K562 (cell line): ENCODE measurements around the gene GCK. TPM values are rescaled to one million over a fixed set of nuclear protein-coding genes. Genes with fewer than 3 reads are reported as not detected.

ENCODE experiments used
- ATAC-seq: fragments of 200-7000 bp; cut with Tn5 transposase; 3 replicates; pipeline ENCODE4 v1.9.1; 2020; ENCODE audit warnings: moderate library complexity
- BruUV-seq: library from RNA; stranded (reverse); fragments of 400-500 nt; replicated peaks from 2 replicates; lab custom pipeline; 2021; lab: Mats Ljungman, UMichigan
- CTCF ChIA-PET: fragments of 300-600 bp; formaldehyde crosslinking; extraction: SDS; loops from one replicate; lab custom pipeline; 2021; ENCODE audit warnings: low intra/inter-chr PET ratio; lab: Yijun Ruan, JAX
- POLR2A ChIA-PET: fragments of 300-600, 350-650 bp; sonication (Branson Sonifier 250); formaldehyde crosslinking; extraction: SDS; loops from one replicate; lab custom pipeline; 2021; ENCODE audit warnings: antibody characterized with exemption, inconsistent platforms; lab: Yijun Ruan, JAX
- DNase-seq, 4 experiments: peaks; one replicate each; pipeline versions ENCODE4 v3.0.0 to v3.0.0-alpha.2; 2011 to 2018; ENCODE audit warnings: low spot score in 3 of 4, mixed read lengths in 3 of 4; ENCODE audit errors: extremely low read depth in 1 of 4
- FAIRE-seq: peaks from 2 replicates; lab custom pipeline; 2011; peaks lifted over from hg19 to GRCh38; lab: Jason Lieb, UNC
- H2AFZ ChIP-seq: 2 replicates; pipeline ENCODE4 v1.6.0; 2011; ENCODE audit warnings: low read depth, low read length, control low read depth, inconsistent platforms
- H3K27ac ChIP-seq: fragments of 200-600 bp; 3 replicates; pipeline ENCODE4 v1.8.0; 2011; ENCODE audit warnings: low read depth, mild to moderate bottlenecking, control low read depth, inconsistent platforms, low read length, moderate library complexity, mixed read lengths; ENCODE audit errors: extremely low read depth
- H3K27me3 ChIP-seq, 2 experiments: fragments of 300-600 bp in 1 of 2; 2 replicates in 1 of 2; 3 replicates in 1 of 2; pipeline versions ENCODE4 v1.6.0 to v1.8.0; 2011; ENCODE audit warnings: inconsistent platforms in 2 of 2, low read length in 2 of 2, mild to moderate bottlenecking in 1 of 2, mixed read lengths in 1 of 2, moderate library complexity in 1 of 2; ENCODE audit not compliant: control insufficient read depth in 2 of 2, insufficient read depth in 2 of 2
- H3K36me3 ChIP-seq: fragments of 300-600 bp; 3 replicates; pipeline ENCODE4 v1.8.0; 2011; ENCODE audit warnings: mild to moderate bottlenecking, low read length, inconsistent platforms; ENCODE audit not compliant: control insufficient read depth, insufficient read depth
- H3K4me1 ChIP-seq, 2 experiments: fragments of 200-600 bp in 1 of 2; replicated peaks in 1 of 2; 2 replicates in 1 of 2; 3 replicates in 1 of 2; pipeline versions ENCODE4 v1.5.1 to v1.8.0; 2011; ENCODE audit warnings: inconsistent platforms in 2 of 2, low read length in 2 of 2, mild to moderate bottlenecking in 1 of 2, mixed read lengths in 1 of 2, moderate library complexity in 1 of 2; ENCODE audit not compliant: control insufficient read depth in 2 of 2, insufficient read depth in 2 of 2
- H3K4me2 ChIP-seq: 2 replicates; pipeline ENCODE4 v1.6.1; 2011; ENCODE audit warnings: low read length, control low read depth, inconsistent platforms, mixed read lengths; ENCODE audit not compliant: insufficient read depth
- H3K4me3 ChIP-seq: fragments of 200-600 bp; sonication (generic), shearing (Covaris generic); 2 replicates; pipeline ENCODE4 v1.5.1; 2016; ENCODE audit warnings: control low read depth, inconsistent platforms
- H3K79me2 ChIP-seq: fragments of 200-600 bp; 3 replicates; pipeline ENCODE4 v1.8.0; 2011; ENCODE audit warnings: low read length, inconsistent platforms; ENCODE audit not compliant: control insufficient read depth, insufficient read depth
- H3K9ac ChIP-seq, 2 experiments: 2 replicates each; pipeline versions ENCODE4 v1.6.0 to v1.6.1; 2011; ENCODE audit warnings: low read depth in 2 of 2, low read length in 2 of 2, control low read depth in 1 of 2, inconsistent platforms in 1 of 2, mild to moderate bottlenecking in 1 of 2, mixed read lengths in 1 of 2; ENCODE audit not compliant: insufficient read depth in 1 of 2
- H3K9me1 ChIP-seq: one replicate; pipeline ENCODE4 v1.6.0; 2011; ENCODE audit warnings: inconsistent platforms, mild to moderate bottlenecking, low read length, moderate library complexity; ENCODE audit not compliant: control insufficient read depth, insufficient read depth
- H3K9me3 ChIP-seq: replicated peaks from 2 replicates; pipeline ENCODE4 v1.5.1; 2011; ENCODE audit warnings: low read depth, low read length, inconsistent platforms; ENCODE audit not compliant: control insufficient read depth, insufficient read depth
- H4K20me1 ChIP-seq: replicated peaks from 2 replicates; pipeline ENCODE4 v1.6.1; 2011; ENCODE audit warnings: low read length, inconsistent platforms, mixed read lengths; ENCODE audit not compliant: control insufficient read depth, insufficient read depth
- BRD9 ChIP-seq: fragments of 450-650 bp; IDR thresholded peaks from 2 replicates; pipeline ENCODE4 v1.6.1; 2018; ENCODE audit warnings: low read depth; ENCODE audit not compliant: partially characterized antibody
- KDM2B ChIP-seq: fragments of 250-450 bp; sonication (Bioruptor Pico); IDR thresholded peaks from 2 replicates; pipeline ENCODE4 v1.8.0; 2021; ENCODE audit warnings: mild to moderate bottlenecking, moderate library complexity
- MEF2D ChIP-seq: conservative IDR thresholded peaks from 2 replicates; pipeline ENCODE4 v1.6.1; 2016; ENCODE audit warnings: low read depth, missing genetic modification characterization, missing compliant biosample characterization
- RBBP5 ChIP-seq: fragments of 200-600 bp; sonication (generic); IDR thresholded peaks from 2 replicates; pipeline ENCODE4 v1.6.1; 2012; ENCODE audit warnings: borderline replicate concordance, mild to moderate bottlenecking, low read length, control low read depth, inconsistent platforms; ENCODE audit not compliant: insufficient read depth, poor library complexity, severe bottlenecking
- RBM14 ChIP-seq: fragments of 200-400 bp; formaldehyde crosslinking; IDR thresholded peaks from 2 replicates; pipeline ENCODE4 v1.6.1; 2018; ENCODE audit warnings: low read depth, mild to moderate bottlenecking, low read length, moderate library complexity, borderline replicate concordance; ENCODE audit not compliant: insufficient read depth
- ZFP36 ChIP-seq: fragments of 150-350 bp; IDR thresholded peaks from 2 replicates; pipeline ENCODE4 v1.6.1; 2018; ENCODE audit warnings: low read length, low read depth; ENCODE audit not compliant: partially characterized antibody
- ZNF263 ChIP-seq: sonication (generic); formaldehyde crosslinking; IDR thresholded peaks from 2 replicates; pipeline ENCODE4 v1.8.0; 2022; ENCODE audit warnings: mild to moderate bottlenecking, missing genetic modification reagents, borderline replicate concordance
- WGBS: fragments of 100-300 bp; shearing (Covaris generic); methylation state at CpG from one replicate; pipeline ENCODE4 v1.1.6; 2016; ENCODE audit warnings: low coverage, mixed read lengths; ENCODE audit not compliant: insufficient coverage; ENCODE audit errors: missing lambda C conversion rate; 5-methylcytosine and 5-hydroxymethylcytosine counted together
- in situ Hi-C: fragments of 300-500 bp; cut with MboI; formaldehyde crosslinking; loops from 4 replicates; pipeline ENCODE4 v1.15.0; 2018; ENCODE audit warnings: inconsistent platforms, mixed read lengths
- intact Hi-C: fragments of 100-400 bp; cut with micrococcal nuclease; formaldehyde crosslinking; loops from 2 replicates; pipeline ENCODE4 v1.14.2; 2022
- polyA plus RNA-seq, 8 experiments: library from polyadenylated mRNA; depleted of rRNA in 4 of 8; stranded (reverse) in 5 of 8; unstranded in 3 of 8; fragments of >200 nt; fragmentation: Nextera tagmentation in 2 of 8; fragmentation: Illumina TruSeq in 1 of 8; extraction: Ambion mirVana in 2 of 8; extraction: Trizol in 1 of 8; gene quantifications; 2 replicates each; pipeline versions ENCODE4 v1.2.1 to v1.2.3, GENCODE V29; 2011 to 2014; ENCODE audit warnings: inconsistent platforms in 1 of 8, missing spikeins in 1 of 8
- total RNA-seq, 7 experiments: library from RNA; depleted of rRNA in 6 of 7; stranded (reverse); fragments of >200 nt in 6 of 7; fragmentation: Illumina TruSeq in 2 of 7; extraction: Trizol in 2 of 7; gene quantifications; 2 replicates each; pipeline versions ENCODE4 v1.2.1 to v1.2.3, GENCODE V29; 2011 to 2021; ENCODE audit warnings: low replicate concordance in 1 of 7

The GCK gene
- total and polyA plus RNA-seq, 9 of the 15 experiments (the other 6 are each of a cell fraction or from before 2014, with no cell fraction given), result 0.11 to 0.55 (median 0.16) TPM; not detected in 3

DNA sequence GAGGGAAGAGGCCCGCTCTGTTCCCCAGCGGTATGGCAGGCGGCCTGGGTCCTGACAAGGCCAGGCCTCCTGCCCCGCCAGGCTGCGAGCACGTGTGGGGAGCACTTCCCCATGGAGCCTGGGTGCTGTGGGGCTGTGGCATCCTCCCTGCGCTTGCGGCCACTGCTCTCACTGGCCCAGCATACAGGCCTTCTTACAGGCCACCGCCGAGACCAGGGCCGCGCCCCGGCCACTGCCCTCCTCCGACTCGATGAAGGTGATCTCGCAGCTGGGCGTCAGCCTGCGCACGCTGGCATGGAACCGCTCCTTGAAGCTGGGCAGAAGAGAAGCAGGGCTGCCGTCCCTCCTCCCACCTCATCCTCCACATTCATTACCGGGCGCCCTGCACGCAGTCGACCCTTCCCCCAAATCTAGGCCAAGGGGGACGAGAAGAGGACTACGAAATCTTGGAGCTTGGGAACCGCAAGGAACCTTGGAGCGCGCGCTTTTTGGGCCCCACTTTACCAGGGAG lies 44.2 kb downstream of the GCK start:
- Histone ChIP-seq H4K20me1 (no peaks in the 10 kb centered on the region), H3K36me3 (no peaks in the 10 kb centered on the region), H3K9ac (no peak overlapping the region), H3K27me3 (no peaks in the 10 kb centered on the region), H2AFZ (peak overlapping the region; percentile 61; the same call in 1 of the 2 replicates), H3K9me3 (no peaks in the 10 kb centered on the region), H3K27ac (no peak overlapping the region), H3K4me3 (no peak overlapping the region), H3K79me2 (no peaks in the 10 kb centered on the region), H3K9me1 (no peaks in the 10 kb centered on the region), H3K4me1 (peaks cover 21 to 58% of the 10 kb centered on the region in 2 experiments), H3K4me2 (no peak overlapping the region)
- ChIA-PET CTCF (no interaction called here), POLR2A (no interaction called here)
- in situ Hi-C loops, result no loop called here
- no TSS peak for BruUV-seq
- TF ChIP-seq ZNF263 (CRISPR knock-in tag) (peak; percentile 76), RBM14 (0 out of 2 replicates have a peak, but pooled peaks have one; percentile 9), RBBP5 (no peak)
- WGBS, result 75% methylated on average over 19 of the region's 31 CpGs
- DNase-seq (no peak), FAIRE-seq (no peak), ATAC-seq (no peak)
- intact Hi-C loops, result loop anchor here (5.0 kb wide), 1 partner anchor 52 kb away; no protein-coding TSS in a partner anchor

DNA sequence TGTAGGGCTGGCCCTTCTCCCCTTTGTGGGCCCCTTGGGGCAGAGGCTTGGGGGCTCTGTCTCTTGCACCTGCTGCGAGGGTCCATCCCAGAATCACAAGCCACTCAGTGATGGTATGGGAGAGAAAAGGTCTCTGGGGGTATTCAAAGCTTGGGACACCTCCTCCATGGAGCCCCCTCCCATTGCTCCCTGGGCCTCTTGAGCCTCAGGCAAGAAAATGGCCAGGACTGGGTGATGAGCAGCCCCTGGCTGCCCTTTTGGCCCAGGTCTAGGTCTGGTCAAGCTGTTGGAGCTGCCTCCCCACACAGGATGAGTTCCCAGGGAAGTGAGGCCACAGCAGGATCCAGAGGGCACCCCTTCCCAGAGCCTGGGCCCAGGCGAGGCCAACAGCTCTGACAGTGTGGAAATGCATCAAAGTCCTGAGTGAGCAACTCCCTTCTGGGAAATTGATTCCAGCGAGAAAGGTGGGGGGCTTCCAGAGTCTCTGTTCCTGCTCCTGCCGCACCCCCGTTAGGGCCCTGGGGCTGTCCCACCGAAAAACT lies 44.7 kb downstream of the GCK start:
- Histone ChIP-seq H3K9me3 (no peaks in the 10 kb centered on the region), H3K27ac (no peak overlapping the region), H3K9ac (no peak overlapping the region), H3K4me1 (peaks cover 21 to 56% of the 10 kb centered on the region in 2 experiments), H3K27me3 (no peaks in the 10 kb centered on the region), H3K4me3 (no peak overlapping the region), H3K9me1 (no peaks in the 10 kb centered on the region), H3K36me3 (no peaks in the 10 kb centered on the region), H4K20me1 (no peaks in the 10 kb centered on the region; the same call in 1 of the 2 replicates), H3K4me2 (no peak overlapping the region), H3K79me2 (no peaks in the 10 kb centered on the region), H2AFZ (no peak overlapping the region)
- 62% methylated on average over 5 of the region's 6 CpGs for WGBS
- no peak for DNase-seq
- CTCF ChIA-PET, result no interaction called here
- no peak for TF ChIP-seq KDM2B (CRISPR knock-in tag)
- TF ChIP-seq MEF2D (tag), result no peak
- peak; percentile 29 for TF ChIP-seq ZFP36
- TF ChIP-seq BRD9, result no peak
- ATAC-seq, result no peak
- intact Hi-C loops (no loop called here), in situ Hi-C loops (no loop called here)
- no peak for FAIRE-seq
- BruUV-seq, result no TSS peak
- POLR2A ChIA-PET, result no interaction called here
